ENCODE measurements around the gene DCDC2B. TPM values are rescaled to one million over a fixed set of nuclear protein-coding genes. Genes with fewer than 3 reads are reported as not detected.

The DCDC2B gene
- total RNA-seq, 1 donor from 2014 or later: not detected

- no peak for DNase-seq (ENCODE audit: low read depth, low spot score)
Measured at GRCh38 chr1:32195972-32196823, 12.7 kb upstream of the DCDC2B start.

GRCh38 chr1:32197074-32197473 lies 11.8 kb upstream of the DCDC2B start:
- no peak for DNase-seq (ENCODE audit: low read depth, low spot score)

GRCh38 chr1:32197837-32198236 lies 11.1 kb upstream of the DCDC2B start:
- no peak for DNase-seq (ENCODE audit: low read depth, low spot score)

- DNase-seq (ENCODE audit: low read depth, low spot score): no peak
Measured at GRCh38 chr1:32198237-32199042, 10.4 kb upstream of the DCDC2B start.

- no peak for DNase-seq (ENCODE audit: low read depth, low spot score)
Measured at GRCh38 chr1:32199043-32199716, 9.7 kb upstream of the DCDC2B start.

GRCh38 chr1:32199717-32200072 lies 9.2 kb upstream of the DCDC2B start:
- DNase-seq (ENCODE audit: low read depth, low spot score): no peak

- no peak for DNase-seq (ENCODE audit: low read depth, low spot score)
Measured at GRCh38 chr1:32200226-32201010, 8.5 kb upstream of the DCDC2B start, which contains the start of gene CCDC28B. Gene CCDC28B (plus strand): TSS chr1:32200595. CDS start chr1:32201936, 1,341 bp downstream.

- no peak for DNase-seq (ENCODE audit: low read depth, low spot score)
Measured at GRCh38 chr1:32201011-32201855, 7.7 kb upstream of the DCDC2B start.

GRCh38 chr1:32204943-32205361 lies 3.9 kb upstream of the DCDC2B start:
- no peak for DNase-seq (ENCODE audit: low read depth, low spot score)

GRCh38 chr1:32205401-32206370 lies 3.2 kb upstream of the DCDC2B start, which contains the start of gene IQCC:
Gene IQCC (plus strand): TSS chr1:32205671. CDS start chr1:32205682, 11 bp downstream.
- no peak for DNase-seq (ENCODE audit: low read depth, low spot score)

- DNase-seq (ENCODE audit: low read depth, low spot score): no peak
Measured at GRCh38 chr1:32208469-32208868, 420 bp upstream of the DCDC2B start.

- peak; percentile 27 for DNase-seq (ENCODE audit: low read depth, low spot score)
Measured at GRCh38 chr1:32215629-32216480, 7.0 kb downstream of the DCDC2B start.

- no peak for DNase-seq (ENCODE audit: low read depth, low spot score)
Measured at GRCh38 chr1:32216566-32216965, 7.7 kb downstream of the DCDC2B start.

GRCh38 chr1:32219022-32219421 lies 10.1 kb downstream of the DCDC2B start:
- no peak for DNase-seq (ENCODE audit: low read depth, low spot score)

GRCh38 chr1:32220746-32221580 lies 12.1 kb downstream of the DCDC2B start:
- no peak for DNase-seq (ENCODE audit: low read depth, low spot score)

- no peak for DNase-seq (ENCODE audit: low read depth, low spot score)
Measured at GRCh38 chr1:32221581-32221979, 12.7 kb downstream of the DCDC2B start.
